A549 treated with CpdA at 1 μM for 4 hours (cell line): ENCODE data around the gene SLC8A3. TPM values are rescaled to one million over a fixed set of nuclear protein-coding genes. Genes with fewer than 3 reads are reported as not detected.

Source experiments
- total RNA-seq: library from RNA; stranded (reverse); fragments of 200-300 nt; extraction: Qiagen RNA extraction; gene quantifications from 5 replicates; pipeline ENCODE4 v1.2.3, GENCODE V29; 2022; ENCODE audit warnings: low read depth

The SLC8A3 gene, protein sequence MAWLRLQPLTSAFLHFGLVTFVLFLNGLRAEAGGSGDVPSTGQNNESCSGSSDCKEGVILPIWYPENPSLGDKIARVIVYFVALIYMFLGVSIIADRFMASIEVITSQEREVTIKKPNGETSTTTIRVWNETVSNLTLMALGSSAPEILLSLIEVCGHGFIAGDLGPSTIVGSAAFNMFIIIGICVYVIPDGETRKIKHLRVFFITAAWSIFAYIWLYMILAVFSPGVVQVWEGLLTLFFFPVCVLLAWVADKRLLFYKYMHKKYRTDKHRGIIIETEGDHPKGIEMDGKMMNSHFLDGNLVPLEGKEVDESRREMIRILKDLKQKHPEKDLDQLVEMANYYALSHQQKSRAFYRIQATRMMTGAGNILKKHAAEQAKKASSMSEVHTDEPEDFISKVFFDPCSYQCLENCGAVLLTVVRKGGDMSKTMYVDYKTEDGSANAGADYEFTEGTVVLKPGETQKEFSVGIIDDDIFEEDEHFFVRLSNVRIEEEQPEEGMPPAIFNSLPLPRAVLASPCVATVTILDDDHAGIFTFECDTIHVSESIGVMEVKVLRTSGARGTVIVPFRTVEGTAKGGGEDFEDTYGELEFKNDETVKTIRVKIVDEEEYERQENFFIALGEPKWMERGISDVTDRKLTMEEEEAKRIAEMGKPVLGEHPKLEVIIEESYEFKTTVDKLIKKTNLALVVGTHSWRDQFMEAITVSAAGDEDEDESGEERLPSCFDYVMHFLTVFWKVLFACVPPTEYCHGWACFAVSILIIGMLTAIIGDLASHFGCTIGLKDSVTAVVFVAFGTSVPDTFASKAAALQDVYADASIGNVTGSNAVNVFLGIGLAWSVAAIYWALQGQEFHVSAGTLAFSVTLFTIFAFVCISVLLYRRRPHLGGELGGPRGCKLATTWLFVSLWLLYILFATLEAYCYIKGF
- total RNA-seq = not detected in 5 replicates

DNA sequence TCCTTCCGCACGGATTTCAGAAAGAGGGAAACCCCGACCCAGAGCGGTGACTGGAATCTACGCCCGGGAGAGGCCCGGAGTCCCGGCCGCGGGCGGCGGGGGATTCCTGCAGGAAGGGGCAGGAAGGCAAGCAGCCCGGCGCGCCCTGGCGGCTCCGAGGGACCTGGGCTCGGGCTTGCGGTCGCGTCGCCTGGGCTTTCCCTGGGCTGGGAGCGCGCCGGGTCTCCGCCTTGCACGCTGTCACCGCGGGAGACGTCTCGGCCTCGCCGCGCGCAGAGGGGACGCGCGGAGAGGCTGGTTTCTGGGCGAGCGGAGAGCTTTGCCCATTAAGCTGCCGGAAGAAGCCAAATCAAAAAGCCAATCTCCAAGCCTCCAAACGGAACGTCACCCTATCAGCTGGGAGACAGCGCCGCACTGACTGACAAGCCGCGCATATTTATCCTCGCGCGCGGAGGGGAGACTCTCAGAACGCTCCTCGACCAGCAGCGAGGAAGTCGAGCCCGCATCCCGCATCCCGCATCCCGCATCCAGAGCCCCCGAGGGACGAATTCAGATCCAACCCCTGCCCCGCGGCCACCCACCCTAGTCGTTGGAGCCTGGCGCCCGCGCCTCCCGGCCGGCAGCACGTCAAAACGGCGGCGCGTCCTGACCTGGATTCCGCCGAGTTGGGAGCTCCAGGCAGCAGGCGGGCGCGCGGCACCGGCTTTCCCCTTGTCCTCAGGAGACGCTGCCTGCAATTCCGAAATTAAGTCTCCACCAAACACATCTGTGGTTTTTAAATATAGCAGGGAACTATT lies at the start of gene SLC8A3:
Gene SLC8A3 (minus strand): TSS at position 293 of the 797 bp plus-strand sequence. CDS start 20,529 bp downstream, outside the sequence.

Other genes starting within 250 kb of the SLC8A3 start
- gene COX16, start 170.7 kb upstream of the SLC8A3 start, total RNA-seq = 57.5 to 68.9 TPM (median 58.1 TPM) in 5 replicates
- 8.8 to 11.8 TPM (median 10.2 TPM) in 5 replicates for gene SYNJ2BP, start 228.1 kb upstream of the SLC8A3 start, total RNA-seq